Left ventricle myocardium inferior (tissue), 1 donor: ENCODE measurements around the gene LXN. TPM values are rescaled to one million over a fixed set of nuclear protein-coding genes. Genes with fewer than 3 reads are reported as not detected.
"Not testable (repeated sequence)": the region's sequence is repeated elsewhere in the genome, so short reads cannot be mapped to it uniquely, and the experiment has no call there.

Experiments used
- DNase-seq: peaks from one replicate; pipeline ENCODE4 v3.0.0-alpha.2; 2020
- H3K27ac ChIP-seq: fragments of 200-600 bp; replicated peaks from 2 replicates; pipeline ENCODE4 v1.8.0; 2021
- H3K27me3 ChIP-seq: fragments of 200-600 bp; 2 replicates; pipeline ENCODE4 v1.8.0; 2021; ENCODE audit warnings: low read depth
- H3K36me3 ChIP-seq: fragments of 200-600 bp; 2 replicates; pipeline ENCODE4 v1.8.0; 2021
- H3K4me1 ChIP-seq: fragments of 200-600 bp; 2 replicates; pipeline ENCODE4 v1.8.0; 2021
- H3K4me3 ChIP-seq: fragments of 200-600 bp; 2 replicates; pipeline ENCODE4 v1.8.0; 2021; ENCODE audit warnings: mild to moderate bottlenecking, moderate library complexity
- H3K9me3 ChIP-seq: fragments of 200-600 bp; replicated peaks from 2 replicates; pipeline ENCODE4 v1.8.0; 2021
- intact Hi-C: fragments of 100-400 bp; cut with micrococcal nuclease; formaldehyde crosslinking; loops from one replicate; pipeline ENCODE4 v1.11.0; 2022
- total RNA-seq: library from RNA; stranded (reverse); fragmentation: NEBNext Ultra II Directional; extraction: Animal tissue kit (Norgen Biotek cat#: 25700); gene quantifications from one replicate; pipeline ENCODE4 v1.2.1, GENCODE V29; 2021
- TF ChIP-seq, protein P1 (sequence below): fragments of 200-600 bp; IDR thresholded peaks from 2 replicates; pipeline ENCODE4 v1.8.0; 2021; ENCODE audit warnings: antibody characterized with exemption, mild to moderate bottlenecking, borderline replicate concordance
- donor health status: DM: no; HTN: yes; CAD: no; lungs with severe emphysema.

The LXN gene
- total RNA-seq, 1 donor from 2014 or later: 3.2 TPM

- H3K27ac ChIP-seq: no peak overlapping the region
- no peak for DNase-seq
- TF ChIP-seq, protein P1, sequence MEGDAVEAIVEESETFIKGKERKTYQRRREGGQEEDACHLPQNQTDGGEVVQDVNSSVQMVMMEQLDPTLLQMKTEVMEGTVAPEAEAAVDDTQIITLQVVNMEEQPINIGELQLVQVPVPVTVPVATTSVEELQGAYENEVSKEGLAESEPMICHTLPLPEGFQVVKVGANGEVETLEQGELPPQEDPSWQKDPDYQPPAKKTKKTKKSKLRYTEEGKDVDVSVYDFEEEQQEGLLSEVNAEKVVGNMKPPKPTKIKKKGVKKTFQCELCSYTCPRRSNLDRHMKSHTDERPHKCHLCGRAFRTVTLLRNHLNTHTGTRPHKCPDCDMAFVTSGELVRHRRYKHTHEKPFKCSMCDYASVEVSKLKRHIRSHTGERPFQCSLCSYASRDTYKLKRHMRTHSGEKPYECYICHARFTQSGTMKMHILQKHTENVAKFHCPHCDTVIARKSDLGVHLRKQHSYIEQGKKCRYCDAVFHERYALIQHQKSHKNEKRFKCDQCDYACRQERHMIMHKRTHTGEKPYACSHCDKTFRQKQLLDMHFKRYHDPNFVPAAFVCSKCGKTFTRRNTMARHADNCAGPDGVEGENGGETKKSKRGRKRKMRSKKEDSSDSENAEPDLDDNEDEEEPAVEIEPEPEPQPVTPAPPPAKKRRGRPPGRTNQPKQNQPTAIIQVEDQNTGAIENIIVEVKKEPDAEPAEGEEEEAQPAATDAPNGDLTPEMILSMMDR: no peak
- H3K4me3 ChIP-seq: no peak overlapping the region
- no peaks in the 10 kb centered on the region for H3K27me3 ChIP-seq
- peaks cover 20% of the 10 kb centered on the region for H3K36me3 ChIP-seq
- H3K9me3 ChIP-seq: no peaks in the 10 kb centered on the region
- H3K4me1 ChIP-seq: peaks cover 22% of the 10 kb centered on the region
- intact Hi-C loops: no loop called here
Measured at GRCh38 chr3:158702815-158703481, 30.5 kb upstream of the LXN start.

DNA sequence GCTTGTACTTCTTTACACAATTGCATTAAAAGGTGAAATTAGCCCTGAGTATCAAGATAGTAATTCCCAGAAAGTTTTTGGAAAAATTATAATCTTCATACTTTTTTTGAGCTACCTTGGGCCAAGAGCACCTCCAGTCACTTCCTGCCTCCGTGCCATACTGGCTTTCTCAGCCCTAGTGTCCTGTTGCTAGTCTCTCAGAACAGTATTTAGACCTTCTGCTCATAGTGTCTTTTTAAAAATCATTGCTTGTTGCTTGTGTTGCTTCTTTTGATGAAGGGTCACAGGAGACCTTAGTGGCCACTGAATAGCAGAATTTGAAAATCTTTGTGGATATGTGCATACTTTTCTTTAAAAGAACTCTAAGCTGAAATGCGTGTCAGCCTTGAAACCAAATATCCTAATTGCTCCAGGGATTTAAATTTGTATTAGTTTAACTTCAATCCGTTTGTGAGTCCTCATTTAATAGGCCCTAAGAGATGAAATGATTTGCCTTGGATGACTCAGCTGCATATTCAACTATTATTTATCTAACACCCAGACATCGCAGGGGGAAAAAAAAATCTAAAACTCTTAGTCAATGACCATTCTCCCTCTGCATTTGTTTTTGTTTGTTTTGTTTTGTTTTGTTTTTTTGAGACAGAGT, 29.1 kb upstream of the LXN start:
- intact Hi-C loops: no loop called here
- peaks cover 22% of the 10 kb centered on the region for H3K4me1 ChIP-seq
- peaks cover 12% of the 10 kb centered on the region for H3K36me3 ChIP-seq
- no peaks in the 10 kb centered on the region for H3K27me3 ChIP-seq
- TF ChIP-seq, protein P1: no peak
- no peak overlapping the region for H3K4me3 ChIP-seq
- no peak for DNase-seq
- no peaks in the 10 kb centered on the region for H3K9me3 ChIP-seq
- no peak overlapping the region for H3K27ac ChIP-seq

GRCh38 chr3:158700559-158700958, 28.1 kb upstream of the LXN start:
- TF ChIP-seq, protein P1: no peak
- H3K27me3 ChIP-seq: no peaks in the 10 kb centered on the region
- no peak overlapping the region for H3K27ac ChIP-seq
- H3K9me3 ChIP-seq: no peaks in the 10 kb centered on the region
- peaks cover 10% of the 10 kb centered on the region for H3K36me3 ChIP-seq
- intact Hi-C loops: no loop called here
- H3K4me1 ChIP-seq: peaks cover 22% of the 10 kb centered on the region
- H3K4me3 ChIP-seq: no peak overlapping the region
- no peak for DNase-seq

DNA sequence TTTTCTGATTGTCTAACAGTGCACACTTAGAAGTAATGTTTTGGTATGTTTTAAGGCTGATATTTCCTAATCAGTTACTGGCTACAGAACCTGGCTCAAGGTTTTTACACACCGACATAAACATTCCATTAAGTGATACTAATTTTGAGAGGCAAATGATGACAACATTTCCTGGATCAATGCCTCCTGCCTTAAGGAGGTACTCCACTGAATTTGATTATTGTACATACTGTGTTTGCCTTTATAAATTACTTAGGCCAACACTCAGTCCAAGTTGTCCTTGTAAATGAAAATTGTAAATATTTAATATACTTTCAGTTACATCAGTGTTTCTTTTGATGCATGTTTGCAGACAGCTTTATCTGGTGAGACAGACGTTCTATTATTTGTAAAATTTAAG, 24.2 kb upstream of the LXN start:
- no peaks in the 10 kb centered on the region for H3K9me3 ChIP-seq
- no peak for DNase-seq
- TF ChIP-seq, protein P1: no peak
- no peaks in the 10 kb centered on the region for H3K27me3 ChIP-seq
- intact Hi-C loops: no loop called here
- H3K4me3 ChIP-seq: no peak overlapping the region
- H3K4me1 ChIP-seq: peaks cover 14% of the 10 kb centered on the region
- no peak overlapping the region for H3K27ac ChIP-seq
- peaks cover 27% of the 10 kb centered on the region for H3K36me3 ChIP-seq

DNA sequence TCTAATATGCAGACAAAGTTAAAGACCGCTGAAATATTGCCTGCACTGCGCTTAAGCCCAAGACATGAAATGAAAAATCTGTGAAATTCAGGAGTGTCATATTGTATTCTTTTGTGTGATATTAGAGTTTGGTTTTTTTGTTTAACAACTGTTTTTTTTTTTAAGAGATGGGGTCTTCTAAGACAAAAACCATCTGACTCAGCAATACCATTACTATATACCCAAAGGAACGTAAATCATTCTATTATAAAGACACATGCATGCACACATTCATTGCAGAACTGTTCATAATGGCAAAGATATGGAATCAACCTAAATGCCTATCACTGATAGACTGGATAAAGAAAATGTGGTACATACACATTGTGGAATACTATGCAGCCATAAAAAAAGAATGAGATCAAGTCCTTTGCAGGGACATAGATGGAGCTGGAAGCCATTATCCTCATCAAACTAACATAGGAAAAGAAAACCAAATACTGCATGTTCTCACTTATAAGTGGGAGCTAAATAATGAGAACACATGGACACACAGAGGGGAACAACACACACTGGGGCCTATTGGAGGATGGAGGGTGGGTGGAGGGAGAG, 21.5 kb upstream of the LXN start:
- intact Hi-C loops, H3K4me3 ChIP-seq, DNase-seq, H3K27me3 ChIP-seq, H3K9me3 ChIP-seq, H3K27ac ChIP-seq, H3K4me1 ChIP-seq: not testable (repeated sequence)
- H3K36me3 ChIP-seq: peaks cover 42% of the 10 kb centered on the region

DNA sequence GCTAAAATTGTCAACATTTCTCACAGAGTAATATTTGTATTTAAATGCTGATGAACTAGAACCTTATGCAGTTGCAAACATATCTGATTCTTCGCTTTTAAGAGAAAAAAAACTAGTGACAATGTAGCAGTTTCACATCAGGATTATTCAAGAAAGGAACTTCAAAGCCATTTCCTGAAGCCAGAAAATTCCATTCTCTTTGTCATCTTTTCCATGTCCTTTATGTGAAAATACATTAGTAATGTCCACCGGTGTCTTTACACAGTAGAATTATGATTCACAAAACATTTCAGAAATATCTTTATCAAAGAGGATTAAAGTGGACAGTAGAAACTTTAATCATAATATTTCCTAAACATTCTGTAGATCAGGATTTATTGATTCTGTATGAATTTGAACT, 12.7 kb upstream of the LXN start:
- no peak for DNase-seq
- Histone ChIP-seq H3K27me3 (no peaks in the 10 kb centered on the region), H3K36me3 (peaks cover 48% of the 10 kb centered on the region), H3K4me3 (no peak overlapping the region), H3K4me1 (no peaks in the 10 kb centered on the region), H3K27ac (no peak overlapping the region), H3K9me3 (no peaks in the 10 kb centered on the region)
- intact Hi-C loops: no loop called here
- TF ChIP-seq, protein P1: no peak
